Left ventricle myocardium inferior (tissue), 1 donor: ENCODE results near the gene LRIG1. TPM values are rescaled to one million over a fixed set of nuclear protein-coding genes. Genes with fewer than 3 reads are reported as not detected.

Experiments used
- DNase-seq: peaks from one replicate; pipeline ENCODE4 v3.0.0-alpha.2; 2020
- H3K27ac ChIP-seq: fragments of 200-600 bp; replicated peaks from 2 replicates; pipeline ENCODE4 v1.8.0; 2021
- H3K27me3 ChIP-seq: fragments of 200-600 bp; 2 replicates; pipeline ENCODE4 v1.8.0; 2021; ENCODE audit warnings: low read depth
- H3K36me3 ChIP-seq: fragments of 200-600 bp; 2 replicates; pipeline ENCODE4 v1.8.0; 2021
- H3K4me1 ChIP-seq: fragments of 200-600 bp; 2 replicates; pipeline ENCODE4 v1.8.0; 2021
- H3K4me3 ChIP-seq: fragments of 200-600 bp; 2 replicates; pipeline ENCODE4 v1.8.0; 2021; ENCODE audit warnings: mild to moderate bottlenecking, moderate library complexity
- H3K9me3 ChIP-seq: fragments of 200-600 bp; replicated peaks from 2 replicates; pipeline ENCODE4 v1.8.0; 2021
- intact Hi-C: fragments of 100-400 bp; cut with micrococcal nuclease; formaldehyde crosslinking; loops from one replicate; pipeline ENCODE4 v1.11.0; 2022
- total RNA-seq: library from RNA; stranded (reverse); fragmentation: NEBNext Ultra II Directional; extraction: Animal tissue kit (Norgen Biotek cat#: 25700); gene quantifications from one replicate; pipeline ENCODE4 v1.2.1, GENCODE V29; 2021
- TF ChIP-seq, protein P1 (sequence below): fragments of 200-600 bp; IDR thresholded peaks from 2 replicates; pipeline ENCODE4 v1.8.0; 2021; ENCODE audit warnings: antibody characterized with exemption, mild to moderate bottlenecking, borderline replicate concordance
- donor health status: DM: no; HTN: yes; CAD: no; lungs with severe emphysema.

Gene LRIG1
- total RNA-seq, 1 donor from 2014 or later: 137 TPM

DNA sequence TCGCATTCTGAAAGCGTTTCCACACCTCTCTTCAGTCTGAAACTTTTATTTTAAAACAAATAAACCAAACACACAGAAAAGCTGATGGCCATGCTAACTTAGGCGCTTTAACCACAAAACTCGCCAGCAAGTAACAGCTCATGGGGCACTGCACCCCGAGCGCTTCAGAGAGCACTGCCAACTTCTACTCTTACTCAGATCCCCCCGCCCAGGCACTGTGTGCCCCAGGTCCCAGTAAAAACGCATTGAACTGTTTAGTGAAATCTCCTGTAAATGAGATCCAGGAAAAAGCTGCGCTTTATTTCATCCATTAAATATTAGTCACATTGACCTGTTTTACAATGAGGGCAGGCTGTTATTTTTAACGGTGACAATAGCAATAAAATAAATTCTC lies 99.7 kb downstream of the LRIG1 start:
- no peak for DNase-seq
- Histone ChIP-seq H3K4me3 (no peak overlapping the region), H3K4me1 (peaks cover 49% of the 10 kb centered on the region), H3K27me3 (no peaks in the 10 kb centered on the region), H3K9me3 (no peaks in the 10 kb centered on the region), H3K36me3 (peaks cover 64% of the 10 kb centered on the region), H3K27ac (no peak overlapping the region)
- TF ChIP-seq, protein P1, sequence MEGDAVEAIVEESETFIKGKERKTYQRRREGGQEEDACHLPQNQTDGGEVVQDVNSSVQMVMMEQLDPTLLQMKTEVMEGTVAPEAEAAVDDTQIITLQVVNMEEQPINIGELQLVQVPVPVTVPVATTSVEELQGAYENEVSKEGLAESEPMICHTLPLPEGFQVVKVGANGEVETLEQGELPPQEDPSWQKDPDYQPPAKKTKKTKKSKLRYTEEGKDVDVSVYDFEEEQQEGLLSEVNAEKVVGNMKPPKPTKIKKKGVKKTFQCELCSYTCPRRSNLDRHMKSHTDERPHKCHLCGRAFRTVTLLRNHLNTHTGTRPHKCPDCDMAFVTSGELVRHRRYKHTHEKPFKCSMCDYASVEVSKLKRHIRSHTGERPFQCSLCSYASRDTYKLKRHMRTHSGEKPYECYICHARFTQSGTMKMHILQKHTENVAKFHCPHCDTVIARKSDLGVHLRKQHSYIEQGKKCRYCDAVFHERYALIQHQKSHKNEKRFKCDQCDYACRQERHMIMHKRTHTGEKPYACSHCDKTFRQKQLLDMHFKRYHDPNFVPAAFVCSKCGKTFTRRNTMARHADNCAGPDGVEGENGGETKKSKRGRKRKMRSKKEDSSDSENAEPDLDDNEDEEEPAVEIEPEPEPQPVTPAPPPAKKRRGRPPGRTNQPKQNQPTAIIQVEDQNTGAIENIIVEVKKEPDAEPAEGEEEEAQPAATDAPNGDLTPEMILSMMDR: no peak
- intact Hi-C loops: no loop called here

DNA sequence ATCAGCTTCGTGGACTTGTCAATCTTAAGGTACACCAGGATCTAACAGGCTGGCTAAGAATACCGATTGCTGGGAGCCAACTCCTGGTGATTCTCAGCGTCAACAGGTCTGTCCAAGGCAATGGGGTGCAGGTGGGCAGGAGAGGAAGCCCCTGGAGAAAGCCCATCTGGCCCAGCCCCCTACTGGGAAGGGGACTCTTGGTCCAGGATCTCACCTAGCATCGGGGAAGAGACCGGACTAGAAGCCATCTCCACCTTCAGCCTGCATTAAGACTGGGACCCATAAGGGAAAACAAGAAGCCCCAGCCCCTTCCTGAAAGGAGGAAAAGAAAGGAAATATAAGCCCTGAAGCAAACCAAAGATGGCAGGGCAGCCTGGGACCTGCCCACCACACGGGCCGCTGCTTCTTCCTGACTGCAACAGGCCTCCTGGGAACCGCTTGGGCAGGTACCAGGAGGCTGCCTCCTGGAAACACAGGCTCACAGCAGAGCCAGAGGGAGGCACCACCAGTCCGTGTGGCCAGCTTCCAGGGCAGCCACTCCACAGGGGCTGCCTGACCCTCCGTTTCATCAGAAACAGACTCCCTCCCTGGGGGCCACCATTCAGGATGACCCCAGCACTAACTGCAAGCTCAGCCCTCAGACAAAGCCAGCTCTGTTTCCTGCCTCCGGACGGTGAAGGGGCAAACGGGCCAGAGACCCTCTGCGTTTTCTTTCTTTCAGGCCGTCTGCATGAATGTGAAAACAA lies 100.2 kb downstream of the LRIG1 start:
- H3K27ac ChIP-seq: no peak overlapping the region
- H3K27me3 ChIP-seq: no peaks in the 10 kb centered on the region
- no peak overlapping the region for H3K4me3 ChIP-seq
- H3K4me1 ChIP-seq: peaks cover 43% of the 10 kb centered on the region
- intact Hi-C loops: no loop called here
- no peak for DNase-seq
- TF ChIP-seq, protein P1: no peak
- no peaks in the 10 kb centered on the region for H3K9me3 ChIP-seq
- peaks cover 65% of the 10 kb centered on the region for H3K36me3 ChIP-seq

DNA sequence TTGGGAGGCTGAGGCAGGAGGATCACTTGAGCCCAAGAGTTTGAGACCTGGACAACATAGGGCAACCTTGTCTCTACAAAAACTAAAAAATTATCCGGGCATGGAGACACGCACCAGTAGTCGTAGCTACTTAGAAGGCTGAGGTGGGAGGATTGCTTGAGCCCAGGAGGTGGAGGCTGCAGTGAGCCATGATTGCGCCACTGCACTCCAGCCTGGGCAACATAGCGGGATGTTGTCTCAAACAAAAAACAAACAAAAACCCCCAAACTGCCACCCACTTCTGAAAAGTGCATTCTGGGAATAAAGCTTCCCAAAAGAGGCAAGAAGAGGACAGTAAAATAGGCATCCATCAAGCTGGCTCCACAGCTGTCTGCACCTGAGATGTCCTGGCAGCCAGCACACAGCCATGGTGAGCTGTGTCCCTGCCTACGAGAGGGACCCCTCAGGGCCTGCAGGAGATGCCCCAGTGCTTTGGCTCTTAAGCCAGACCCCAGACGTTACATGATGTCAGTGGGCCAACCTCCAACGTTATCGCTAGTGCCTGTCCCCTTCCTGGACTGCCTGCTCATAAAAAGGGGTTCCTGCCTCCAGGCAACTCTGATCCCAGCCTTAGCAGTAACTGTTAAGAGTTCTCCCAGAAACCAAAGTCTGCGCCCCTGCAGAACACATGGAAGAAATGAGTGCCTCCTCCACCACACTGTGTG lies 101.1 kb downstream of the LRIG1 start:
- H3K27me3 ChIP-seq: no peaks in the 10 kb centered on the region
- no peak overlapping the region for H3K4me3 ChIP-seq
- TF ChIP-seq, protein P1: no peak
- H3K36me3 ChIP-seq: peaks cover 59% of the 10 kb centered on the region
- no peaks in the 10 kb centered on the region for H3K9me3 ChIP-seq
- DNase-seq: no peak
- intact Hi-C loops: no loop called here
- no peak overlapping the region for H3K27ac ChIP-seq
- peaks cover 45% of the 10 kb centered on the region for H3K4me1 ChIP-seq

DNA sequence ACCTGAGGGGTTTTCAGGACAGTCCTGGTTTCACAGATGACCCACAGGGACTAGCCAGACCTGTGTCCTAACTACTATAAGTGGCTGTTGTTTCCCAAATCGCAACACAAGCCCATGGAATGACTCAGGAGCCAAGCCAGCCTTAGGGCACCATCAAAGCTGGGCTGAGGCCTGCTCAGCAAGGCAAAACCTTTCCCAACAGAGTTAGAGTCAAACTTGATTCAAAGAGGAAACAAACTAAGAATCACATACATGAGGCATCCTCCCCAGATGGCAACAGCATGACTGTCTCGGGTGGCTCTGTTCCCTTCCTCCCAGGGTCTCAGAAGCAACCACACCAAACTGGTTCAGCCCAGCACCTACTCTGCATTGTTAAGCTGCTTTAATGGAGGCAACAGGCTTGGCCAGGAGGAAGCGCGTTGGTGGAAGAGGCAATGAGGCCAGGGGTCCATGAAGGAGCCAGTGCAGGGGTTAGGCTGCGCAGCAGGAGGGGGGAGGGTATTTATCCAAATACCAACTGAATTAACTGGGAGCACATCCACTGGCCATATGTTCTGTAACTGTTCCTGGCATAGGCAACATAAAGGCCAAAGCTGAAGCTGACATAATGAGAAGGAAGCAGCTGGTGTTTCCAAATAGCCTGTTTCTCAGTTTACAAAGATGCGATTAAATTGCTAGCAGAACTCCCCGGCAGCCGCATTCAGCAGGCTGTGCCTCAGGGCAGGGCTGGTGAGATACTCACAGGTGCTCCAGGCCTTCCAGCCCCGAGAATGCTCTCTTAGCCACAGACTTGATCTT lies 102.4 kb downstream of the LRIG1 start:
- Histone ChIP-seq H3K27ac (no peak overlapping the region), H3K4me3 (no peak overlapping the region), H3K4me1 (peaks cover 58% of the 10 kb centered on the region), H3K27me3 (no peaks in the 10 kb centered on the region), H3K9me3 (no peaks in the 10 kb centered on the region), H3K36me3 (peaks cover 56% of the 10 kb centered on the region)
- TF ChIP-seq, protein P1: no peak
- no peak for DNase-seq
- intact Hi-C loops: no loop called here

DNA sequence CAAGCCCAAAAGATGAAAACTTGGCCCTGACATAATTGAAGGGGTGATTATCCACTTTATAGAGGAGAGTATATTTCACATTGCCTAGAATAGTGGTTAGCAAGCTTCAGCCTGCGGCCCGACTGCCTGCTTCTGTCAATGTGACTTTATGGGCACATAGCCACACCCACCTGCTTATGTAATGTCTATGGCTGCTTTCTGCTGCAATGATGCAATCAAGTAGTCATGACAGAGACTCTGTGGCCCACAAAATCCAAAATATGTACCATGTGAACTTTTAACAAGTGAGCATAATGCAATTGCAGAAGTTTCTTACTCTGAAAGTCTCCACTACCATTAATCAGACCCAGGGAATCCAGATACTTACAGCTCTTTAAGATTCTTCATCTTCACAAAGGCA lies 103.1 kb downstream of the LRIG1 start:
- no peaks in the 10 kb centered on the region for H3K27me3 ChIP-seq
- H3K36me3 ChIP-seq: peaks cover 60% of the 10 kb centered on the region
- TF ChIP-seq, protein P1: no peak
- peaks cover 62% of the 10 kb centered on the region for H3K4me1 ChIP-seq
- DNase-seq: no peak
- no peak overlapping the region for H3K4me3 ChIP-seq
- H3K9me3 ChIP-seq: no peaks in the 10 kb centered on the region
- no peak overlapping the region for H3K27ac ChIP-seq
- intact Hi-C loops: no loop called here
